GM12873 (cell line): ENCODE data around the gene RDX.

Source experiments
- TF ChIP-seq, protein P1 (sequence below): IDR thresholded peaks from 2 replicates; pipeline ENCODE4 v1.5.1; 2012; ENCODE audit warnings: low read depth, mild to moderate bottlenecking, moderate library complexity, low read length, control low read depth; ENCODE audit not compliant: insufficient read depth; ENCODE audit errors: missing control alignments

The RDX gene

DNA sequence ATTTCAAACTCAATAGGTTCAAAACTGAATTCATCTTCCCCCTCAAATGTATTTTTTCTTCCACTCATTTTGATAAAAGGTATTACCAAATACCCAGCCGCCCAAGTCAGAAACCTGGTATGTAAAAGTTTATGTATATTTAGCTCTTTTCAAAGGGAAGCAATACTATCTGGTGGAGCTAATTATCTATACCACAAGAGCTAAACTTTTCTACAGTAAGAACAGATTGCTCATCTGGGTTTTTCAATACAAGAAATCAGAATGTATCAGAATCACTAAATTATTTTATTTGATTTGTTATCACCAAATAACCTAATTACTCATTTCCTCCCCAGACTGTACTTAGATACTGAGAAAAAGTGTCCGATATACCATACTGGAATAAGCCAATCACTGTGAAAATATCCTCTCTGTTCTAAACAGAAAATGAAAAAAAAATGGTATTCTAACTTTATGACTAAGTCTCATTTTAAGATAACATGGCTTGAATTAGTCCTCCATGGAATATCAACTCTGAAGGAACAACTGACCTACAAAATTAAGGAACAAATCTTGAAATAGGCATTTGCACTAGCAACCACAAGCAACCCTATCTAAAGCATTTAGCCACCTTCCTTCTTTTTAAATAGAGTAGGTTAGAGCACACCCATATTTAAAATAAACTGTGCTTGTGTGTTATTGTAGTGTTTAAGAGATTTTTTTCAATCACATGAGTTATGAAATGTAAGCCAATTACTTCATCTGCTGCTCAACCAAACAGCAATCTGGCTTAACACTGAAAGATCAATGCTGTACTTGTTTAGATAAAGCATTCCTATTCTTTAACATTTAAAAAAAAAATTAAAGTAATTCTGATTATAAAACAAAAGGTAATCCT, 35.0 kb downstream of the RDX start:
- TF ChIP-seq, protein P1, sequence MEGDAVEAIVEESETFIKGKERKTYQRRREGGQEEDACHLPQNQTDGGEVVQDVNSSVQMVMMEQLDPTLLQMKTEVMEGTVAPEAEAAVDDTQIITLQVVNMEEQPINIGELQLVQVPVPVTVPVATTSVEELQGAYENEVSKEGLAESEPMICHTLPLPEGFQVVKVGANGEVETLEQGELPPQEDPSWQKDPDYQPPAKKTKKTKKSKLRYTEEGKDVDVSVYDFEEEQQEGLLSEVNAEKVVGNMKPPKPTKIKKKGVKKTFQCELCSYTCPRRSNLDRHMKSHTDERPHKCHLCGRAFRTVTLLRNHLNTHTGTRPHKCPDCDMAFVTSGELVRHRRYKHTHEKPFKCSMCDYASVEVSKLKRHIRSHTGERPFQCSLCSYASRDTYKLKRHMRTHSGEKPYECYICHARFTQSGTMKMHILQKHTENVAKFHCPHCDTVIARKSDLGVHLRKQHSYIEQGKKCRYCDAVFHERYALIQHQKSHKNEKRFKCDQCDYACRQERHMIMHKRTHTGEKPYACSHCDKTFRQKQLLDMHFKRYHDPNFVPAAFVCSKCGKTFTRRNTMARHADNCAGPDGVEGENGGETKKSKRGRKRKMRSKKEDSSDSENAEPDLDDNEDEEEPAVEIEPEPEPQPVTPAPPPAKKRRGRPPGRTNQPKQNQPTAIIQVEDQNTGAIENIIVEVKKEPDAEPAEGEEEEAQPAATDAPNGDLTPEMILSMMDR, result no peak

DNA sequence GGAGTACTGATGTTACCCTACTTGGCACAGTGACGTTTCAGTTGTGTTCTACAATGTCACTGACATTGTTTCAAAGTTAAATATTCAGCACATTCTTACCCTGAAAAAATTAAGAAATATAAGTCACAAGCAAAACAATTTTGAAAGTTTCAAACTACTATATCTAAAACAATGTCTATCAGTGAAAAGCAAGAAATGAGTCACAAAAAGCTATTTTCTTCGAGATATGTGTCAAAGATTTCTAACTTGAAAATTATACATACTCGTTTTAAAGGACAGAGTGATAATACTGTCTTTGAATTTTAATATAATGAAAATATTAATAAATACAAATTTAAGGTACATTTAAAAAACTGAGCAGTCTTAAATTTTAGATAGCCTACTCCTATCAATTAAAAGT, 42.9 kb downstream of the RDX start:
- TF ChIP-seq, protein P1, result no peak

DNA sequence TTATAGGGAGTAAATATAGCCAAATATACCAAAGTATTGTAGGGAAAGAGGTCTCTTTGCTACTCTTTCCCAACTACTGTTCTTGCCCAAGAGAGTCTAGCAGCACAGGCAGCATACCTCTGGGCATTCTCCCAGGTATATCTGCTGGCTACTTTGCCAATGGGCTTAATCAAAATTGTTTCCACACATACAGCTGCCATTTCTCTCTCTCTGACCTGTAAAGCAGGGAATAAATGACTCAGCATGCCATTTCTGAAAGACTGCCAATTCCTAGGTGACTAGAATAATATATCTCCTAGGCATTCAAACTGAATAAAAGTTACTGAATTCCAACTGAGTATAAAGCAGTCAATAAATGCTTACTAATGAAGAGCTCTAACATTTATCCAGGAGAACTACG, 44.6 kb downstream of the RDX start:
- TF ChIP-seq, protein P1, result no peak

DNA sequence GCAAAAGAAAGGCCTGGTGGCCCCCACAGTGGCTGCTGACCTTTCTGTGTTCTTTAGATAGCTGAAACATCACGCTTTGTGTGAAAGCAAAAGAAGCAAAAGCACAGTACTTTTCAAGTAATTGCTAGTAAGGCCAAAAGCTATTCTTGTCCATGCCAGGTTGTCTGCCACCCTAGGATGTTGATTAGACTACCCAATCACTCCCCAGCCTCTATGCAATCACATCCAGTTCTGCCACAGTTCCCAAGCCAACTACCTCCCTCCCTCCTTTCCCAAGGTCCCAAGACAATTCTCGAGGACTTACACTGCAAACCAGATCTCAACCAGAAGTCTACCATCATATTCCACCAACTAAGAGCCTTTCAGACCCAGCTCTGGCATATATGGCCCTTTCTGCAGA, 46.2 kb downstream of the RDX start:
- TF ChIP-seq, protein P1, result no peak

DNA sequence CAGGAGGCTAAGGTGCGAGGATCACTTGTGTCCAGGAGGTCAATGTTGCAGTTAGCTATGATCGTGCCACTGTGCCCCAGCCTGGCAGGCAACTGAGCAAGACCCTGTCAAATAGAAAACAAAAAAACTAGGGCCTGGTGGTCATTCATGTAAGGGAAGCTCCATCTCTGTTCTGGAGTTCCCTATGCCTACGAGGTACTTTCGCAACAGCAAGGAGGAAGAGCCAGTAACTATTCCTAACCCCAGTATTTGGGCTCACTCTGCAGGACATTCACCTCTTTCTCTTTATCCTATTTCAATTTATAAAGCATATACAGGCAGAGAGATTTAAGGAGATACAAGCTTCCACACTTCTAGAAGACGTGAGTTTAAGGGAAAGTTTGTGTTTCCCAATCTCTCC, 46.6 kb downstream of the RDX start:
- TF ChIP-seq, protein P1, result no peak

DNA sequence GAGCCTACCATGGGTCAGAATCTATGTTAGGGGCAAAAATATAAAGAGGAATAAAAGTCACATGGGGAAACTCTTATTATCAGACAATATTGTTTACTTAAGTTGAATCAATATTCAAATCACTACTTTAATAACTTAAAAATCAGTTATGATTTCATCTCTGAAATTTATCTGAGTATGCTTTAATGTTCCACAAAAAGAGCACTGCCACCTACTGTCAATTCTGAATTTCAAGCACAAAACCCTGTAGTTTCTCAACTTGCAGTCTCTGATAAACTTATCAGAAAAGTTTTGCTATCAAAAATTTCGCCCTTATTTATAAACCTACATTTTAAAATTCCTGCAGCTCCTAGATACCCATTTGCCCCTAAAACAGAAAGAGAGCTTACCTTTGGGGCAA, 47.3 kb downstream of the RDX start:
- TF ChIP-seq, protein P1, result no peak

DNA sequence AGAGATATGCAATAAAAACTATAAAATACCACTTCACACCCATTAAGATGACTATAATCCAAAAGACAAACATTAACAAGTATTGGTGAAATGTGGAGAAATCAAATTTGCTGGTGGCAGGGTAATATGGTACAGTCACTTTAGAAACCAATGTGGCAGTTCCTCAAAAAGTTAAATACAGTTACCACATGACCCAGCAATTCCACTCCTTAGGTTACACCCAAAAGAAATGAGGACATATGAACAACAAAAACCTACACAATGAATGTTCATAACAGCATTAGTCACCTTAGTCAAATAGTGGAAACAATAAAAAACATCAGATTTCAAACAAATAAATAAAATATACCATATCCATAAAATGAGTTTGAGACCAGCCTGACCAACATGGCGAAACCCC, 52.6 kb downstream of the RDX start:
- TF ChIP-seq, protein P1, result no peak
